ENCODE results near the gene LCE3B.

The LCE3B gene

GRCh38 chr1:152658649-152659048, 45.0 kb downstream of the LCE3B start:
- DNase-seq (ENCODE audit: low spot score) = no peak

DNA sequence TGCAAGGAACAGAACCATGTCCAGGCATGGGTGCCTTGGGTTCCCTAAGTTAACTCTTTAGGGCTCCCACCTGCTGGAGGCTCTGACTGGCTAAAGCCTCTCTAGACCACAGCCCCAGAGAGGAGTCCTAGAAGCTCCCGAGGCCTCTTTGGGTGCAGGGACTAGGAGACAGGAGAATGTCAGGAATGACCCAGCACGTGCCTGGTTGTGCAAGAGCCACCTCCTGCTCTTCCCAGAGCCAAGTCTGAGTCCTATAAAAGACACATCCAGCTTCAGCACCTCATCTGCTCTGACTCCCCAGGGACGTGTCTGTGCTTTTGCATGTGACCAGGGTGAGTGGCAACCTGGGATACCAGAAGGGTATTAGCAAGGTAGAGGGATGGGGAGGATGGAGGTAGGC, 49.5 kb downstream of the LCE3B start, which contains the start of gene LCE2D:
LCE2D (plus strand) TSS at position 283 of the 400 bp plus-strand sequence. CDS start 726 bp downstream, outside the sequence.
- no peak for DNase-seq (ENCODE audit: low spot score)
